NCI-H2196 treated with DMSO at 0.1 percent for 48 hours (cell line): ENCODE measurements around the gene SLC48A1.

Experiments
- DNase-seq: peaks from one replicate; lab custom pipeline; 2025; ENCODE audit not compliant: unreplicated experiment; lab: John Stamatoyannopoulos, UW

The SLC48A1 gene

GRCh38 chr12:47757840-47758583 lies 15.0 kb upstream of the SLC48A1 start:
- DNase-seq = no peak

DNA sequence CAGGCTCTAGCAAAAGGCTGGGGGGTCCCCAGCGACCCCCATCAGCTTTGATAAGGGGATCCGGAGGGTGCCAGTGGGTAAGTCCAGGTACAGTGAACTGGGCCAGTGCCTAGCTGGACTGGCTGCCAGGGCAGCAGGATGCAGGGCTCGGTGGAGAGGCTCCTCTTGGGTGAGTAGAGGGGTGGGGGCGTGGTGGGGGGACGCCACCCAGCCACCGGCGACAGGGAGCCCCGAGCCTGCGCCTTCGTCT lies 14.5 kb upstream of the SLC48A1 start:
- DNase-seq = no peak

DNA sequence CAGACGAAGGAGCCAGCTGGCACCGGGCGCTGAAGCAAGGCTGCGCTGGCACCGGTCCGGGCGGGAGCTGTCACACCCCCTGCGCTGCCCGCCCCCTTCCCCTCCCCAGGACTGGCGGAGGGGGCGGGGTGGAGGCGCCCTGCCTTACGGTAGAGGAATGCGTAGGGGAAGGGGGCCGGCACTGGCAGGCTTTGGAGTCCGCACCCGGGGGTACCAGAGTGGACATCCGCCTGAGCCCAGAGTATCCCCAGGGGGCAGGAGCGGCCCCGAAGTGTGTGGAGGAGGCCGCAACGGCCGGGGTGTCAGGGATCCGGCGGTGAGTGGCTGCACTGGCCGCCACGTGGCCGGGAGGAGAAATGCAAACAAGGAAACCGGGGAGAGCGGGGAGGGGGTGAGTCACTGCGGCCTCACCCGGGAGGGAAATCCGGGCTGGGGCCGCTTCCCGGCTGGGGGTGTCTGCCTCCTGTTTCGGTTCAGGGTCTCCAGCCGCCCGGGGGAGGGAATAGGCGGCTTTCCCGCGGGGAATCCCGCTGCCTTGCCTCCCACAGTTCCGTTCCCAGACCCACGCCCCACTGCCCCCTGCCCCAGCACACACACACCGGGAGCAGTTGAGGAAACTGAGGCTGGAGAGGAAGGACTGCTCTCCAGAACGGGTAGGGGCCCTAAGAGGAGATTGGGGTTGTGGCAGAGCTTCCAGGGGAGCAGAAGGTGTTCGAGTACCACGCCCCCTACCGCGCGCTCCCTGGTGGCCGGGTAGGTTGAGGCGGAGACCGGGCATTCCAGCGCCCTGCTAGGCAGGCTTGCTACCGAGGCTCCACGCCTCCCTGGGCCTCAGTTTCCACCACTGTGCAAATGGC lies 14.0 kb upstream of the SLC48A1 start, which contains the start of gene RAPGEF3:
Gene RAPGEF3 (minus strand): TSS at position 47 of the 857 bp plus-strand sequence. CDS start 324 bp downstream, outside the sequence.
- peak; percentile 58 for DNase-seq

GRCh38 chr12:47762850-47763465 lies 10.1 kb upstream of the SLC48A1 start:
- no peak for DNase-seq

GRCh38 chr12:47763481-47764346 lies 9.3 kb upstream of the SLC48A1 start:
- DNase-seq = no peak

DNA sequence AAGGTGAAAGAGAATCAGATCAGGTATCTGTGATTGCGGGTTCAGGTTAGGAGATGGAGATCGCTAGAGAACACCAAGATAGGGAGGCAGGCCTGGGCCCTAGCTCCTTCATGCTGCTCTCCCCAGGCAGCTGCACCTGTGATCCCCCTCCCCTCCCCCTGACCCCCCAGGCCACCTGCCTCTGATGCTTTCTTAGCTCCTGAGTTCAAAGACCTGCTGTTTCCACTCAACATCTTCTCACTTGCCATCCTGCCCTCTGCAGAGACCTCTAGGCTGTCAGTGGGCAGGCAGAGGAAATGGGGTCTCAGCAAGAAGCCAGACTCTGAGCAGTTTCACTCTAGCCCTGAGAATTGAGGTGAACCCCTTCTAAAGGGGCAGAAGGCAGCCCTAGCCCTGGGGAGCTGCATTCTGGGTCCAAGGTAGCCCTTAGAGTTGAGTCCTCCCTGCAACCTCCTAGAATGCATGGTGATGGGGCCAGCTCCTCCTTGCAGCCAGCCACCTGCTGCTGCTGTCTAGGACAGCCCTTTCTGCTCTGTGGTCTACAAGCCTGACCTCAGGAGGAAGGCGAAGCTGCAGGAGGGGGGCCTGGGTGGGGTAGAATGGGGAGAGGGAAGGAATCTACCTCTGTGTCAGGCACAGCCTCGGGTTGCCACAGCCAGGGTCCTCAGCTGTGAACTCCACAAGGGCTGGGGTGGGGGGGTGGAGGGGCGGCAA lies 6.4 kb upstream of the SLC48A1 start:
- DNase-seq = no peak

- DNase-seq = peak; percentile 44
Observed at GRCh38 chr12:47767216-47767724, 5.8 kb upstream of the SLC48A1 start.

GRCh38 chr12:47768323-47768811 lies 4.7 kb upstream of the SLC48A1 start:
- DNase-seq = no peak

GRCh38 chr12:47769234-47770085 lies 3.6 kb upstream of the SLC48A1 start:
- no peak for DNase-seq

- DNase-seq = no peak
Observed at GRCh38 chr12:47770086-47770726, 2.8 kb upstream of the SLC48A1 start.

DNA sequence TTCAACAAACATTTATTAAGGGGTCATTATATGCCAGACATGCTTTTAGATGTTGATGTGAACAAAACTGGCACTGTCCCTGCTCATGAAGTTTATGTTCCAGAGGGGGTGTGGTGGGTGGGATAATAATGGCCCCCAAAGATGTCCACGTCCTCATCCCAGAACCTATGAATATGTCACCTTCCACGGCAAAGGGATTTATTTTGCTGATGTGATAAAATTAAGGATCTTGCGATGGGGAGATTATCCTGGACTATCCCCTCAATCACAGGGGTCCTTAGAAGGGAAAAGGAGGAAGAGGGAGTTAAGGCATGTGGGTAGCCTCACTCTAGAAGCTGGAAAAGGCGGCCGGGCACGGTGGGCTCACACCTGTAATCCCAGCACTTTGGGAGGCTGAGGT lies 1.7 kb upstream of the SLC48A1 start:
- DNase-seq = no peak

- DNase-seq = no peak
Observed at GRCh38 chr12:47772094-47772660, 861 bp upstream of the SLC48A1 start.

- no peak for DNase-seq
Observed at GRCh38 chr12:47772738-47773061, 338 bp upstream of the SLC48A1 start.

DNA sequence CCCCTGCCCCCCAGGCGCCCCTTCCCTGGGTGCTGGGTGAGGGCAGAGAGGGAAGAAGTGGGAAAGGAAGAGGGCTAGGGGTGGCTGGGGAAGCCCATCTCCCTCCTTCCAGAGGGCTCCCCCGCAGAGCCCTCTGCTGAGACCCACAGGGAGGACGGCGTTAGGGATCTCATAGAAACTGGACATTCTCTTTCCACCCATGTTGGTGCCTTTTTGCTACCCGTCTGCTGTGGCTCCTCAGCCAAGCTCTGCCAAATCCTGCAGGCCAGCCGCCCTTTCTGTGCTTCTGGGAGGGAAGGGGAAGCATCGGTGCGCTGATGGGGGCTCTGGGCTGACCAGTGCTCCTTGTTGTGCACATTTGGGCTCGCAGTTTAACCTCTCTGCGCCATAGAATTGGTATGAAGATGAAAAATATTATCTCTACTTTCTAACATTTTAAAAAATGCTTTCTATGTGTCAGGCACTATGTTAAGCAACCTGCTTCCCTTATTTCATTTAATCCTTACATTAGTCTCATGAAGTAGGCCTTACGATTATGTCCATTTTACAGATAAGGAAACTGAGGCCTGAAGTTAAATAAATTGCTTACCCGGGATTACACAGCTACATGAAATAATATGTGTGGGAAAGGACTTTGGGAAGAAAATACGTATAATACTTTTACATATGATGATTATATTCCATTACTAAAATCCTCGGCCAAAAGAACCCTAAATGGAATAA lies 981 bp downstream of the SLC48A1 start:
- DNase-seq = no peak

DNA sequence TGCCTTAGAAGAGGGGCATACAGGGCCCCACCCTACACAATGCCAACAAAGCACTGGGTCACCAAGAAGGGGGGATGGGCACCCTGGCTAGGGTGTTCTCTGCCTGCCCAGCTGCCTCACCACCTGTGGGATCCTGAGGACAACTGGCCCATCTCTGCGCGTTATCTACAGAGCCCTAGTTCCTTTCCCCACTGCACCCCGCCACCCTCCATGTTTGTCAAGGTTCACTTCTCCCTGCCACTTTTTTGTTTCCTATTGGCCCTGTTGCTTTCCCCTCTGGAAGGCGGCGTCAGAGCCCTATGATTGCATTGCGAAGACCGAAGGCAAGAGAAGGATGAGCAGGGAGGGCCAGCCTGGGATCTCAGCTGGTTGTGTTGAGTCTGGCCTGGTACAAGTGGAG lies 1.6 kb downstream of the SLC48A1 start:
- DNase-seq = no peak

DNA sequence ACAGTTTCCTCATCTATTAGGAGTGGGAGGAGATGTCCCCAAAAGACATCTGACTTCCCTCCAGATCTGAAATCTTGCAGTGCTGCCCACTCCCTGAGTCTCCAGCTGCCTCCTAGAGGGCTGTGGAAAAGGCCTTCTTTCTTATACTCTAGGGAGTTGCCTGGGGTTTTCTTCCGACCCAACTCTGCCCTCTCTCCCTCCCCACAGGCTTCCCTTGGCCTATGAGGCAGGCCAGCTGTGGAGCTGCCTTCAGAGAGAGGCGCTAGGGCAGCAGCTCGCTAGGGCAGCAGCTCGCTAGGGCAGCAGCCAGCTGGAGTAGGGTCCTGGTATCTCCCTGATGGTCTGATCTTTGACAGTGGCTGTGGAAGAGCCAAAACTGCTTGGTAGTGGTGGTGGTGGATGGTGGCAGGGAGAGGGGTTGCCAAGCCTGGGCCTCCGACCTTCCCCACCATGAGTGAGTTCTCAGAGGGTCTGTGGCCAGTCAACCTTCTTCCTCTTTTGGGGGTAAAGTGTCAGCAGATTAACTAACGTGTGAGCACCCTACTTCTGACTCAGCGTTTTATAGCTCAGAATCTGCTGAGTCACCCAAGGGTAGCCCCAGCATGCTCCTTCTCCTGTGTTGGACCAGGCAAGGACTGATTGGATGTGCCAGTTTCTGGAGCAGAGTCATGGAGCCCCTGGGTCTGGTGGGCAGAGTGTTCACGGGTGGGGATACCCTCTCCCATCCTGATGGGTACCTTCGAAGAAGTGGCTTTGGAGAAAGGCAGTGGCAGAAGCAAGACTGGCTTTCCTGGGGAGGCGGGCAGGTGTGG lies 2.3 kb downstream of the SLC48A1 start:
- DNase-seq = no peak
